ENCODE data around the gene TTLL12. TPM values are rescaled to one million over a fixed set of nuclear protein-coding genes. Genes with fewer than 3 reads are reported as not detected.

TTLL12 gene
- total and polyA plus RNA-seq, 2 donors (not counting 1 experiment from before 2014, with no cell fraction given), result 11.0 to 21.3 TPM

DNA sequence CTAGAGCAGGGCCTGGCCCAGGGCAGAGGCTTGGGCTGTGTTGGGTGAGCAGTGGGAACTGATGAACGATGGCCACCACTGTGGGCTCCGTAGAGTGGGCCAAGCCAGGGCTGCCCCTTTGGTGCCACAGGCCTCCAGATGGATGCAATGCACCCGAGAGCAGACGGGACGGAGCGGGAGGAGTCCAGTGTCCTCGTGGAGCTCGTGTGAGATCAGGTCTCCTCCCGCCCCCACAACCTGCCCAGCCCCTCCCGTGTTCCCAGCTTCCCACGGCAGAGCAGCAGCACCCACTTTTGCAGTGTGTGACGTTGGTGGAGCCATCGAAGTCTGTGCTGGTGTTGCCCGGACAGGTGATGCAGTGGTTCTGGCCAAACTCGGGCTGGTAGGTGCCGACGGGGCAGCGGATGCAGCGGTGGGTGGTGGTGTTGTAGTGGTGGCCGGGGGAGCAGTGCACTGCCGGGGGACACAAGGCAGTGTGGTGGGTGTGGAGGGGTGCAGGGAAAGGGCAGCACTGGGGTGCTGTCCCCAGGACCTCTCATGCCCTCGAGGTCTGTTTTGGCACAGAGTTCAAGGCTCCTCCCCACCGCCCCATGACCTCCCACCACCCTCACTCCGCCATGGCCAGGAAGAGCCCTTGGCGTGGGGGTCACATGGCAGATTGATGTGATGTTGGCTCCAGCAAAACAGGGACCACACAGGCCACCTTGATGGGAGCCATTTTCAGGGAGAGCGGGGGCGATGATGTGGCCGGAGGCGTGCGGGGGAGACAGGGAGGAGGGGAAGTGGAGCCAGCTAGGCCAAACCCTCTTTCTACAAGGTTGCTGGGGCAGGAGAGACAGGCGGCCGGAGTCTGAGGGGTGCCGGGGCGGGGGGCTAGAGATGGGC, 23.9 kb upstream of the TTLL12 start:
- H3K4me3 ChIP-seq (ENCODE audit: control extremely low read depth in 1 of 5, extremely low read depth in 1 of 5, insufficient read depth in 1 of 5, low read depth in 2 of 5, low read length in 4 of 5), result no peak overlapping the region

DNA sequence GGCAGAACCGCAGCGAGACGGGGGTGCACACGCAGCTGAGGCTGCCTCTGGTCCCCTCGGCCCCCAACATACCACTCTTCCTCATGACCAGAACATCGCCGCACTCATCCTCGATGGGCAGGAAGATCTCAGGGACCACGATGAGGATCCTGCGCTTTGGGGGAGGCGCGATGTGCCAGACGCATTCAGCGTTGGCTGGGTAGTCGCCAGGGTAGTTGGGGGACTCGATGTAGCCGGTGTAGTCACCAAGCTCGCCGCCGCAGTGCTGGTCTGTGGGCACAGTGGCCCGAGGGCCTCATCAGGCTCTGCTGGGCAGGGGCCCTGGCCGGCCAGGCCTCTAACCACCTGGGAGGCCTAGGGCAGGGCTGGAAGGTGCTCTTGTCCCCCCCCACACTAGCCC, 23.0 kb upstream of the TTLL12 start:
- peaks cover 6% of the 10 kb centered on the region for H3K27me3 Mint-ChIP-seq
- ChIA-PET CTCF (no interaction called here), POLR2A (interaction anchor here (0.6 kb wide), 1 partner anchor 1379 kb away, joined by 6 read pairs; no protein-coding TSS in a partner anchor)
- Histone ChIP-seq H3K9me3 (ENCODE audit: control extremely low read depth in 1 of 3, control insufficient read depth in 2 of 3, insufficient read depth in 1 of 3, low read length in 2 of 3) (no peaks in the 10 kb centered on the region), H3K9ac (ENCODE audit: low read length) (no peak overlapping the region), H3K27ac (ENCODE audit: low read length in 2 of 2) (no peak overlapping the region), H2AFZ (ENCODE audit: insufficient read depth, low read depth, low read length, poor library complexity, severe bottlenecking) (no peak overlapping the region), H3K27me3 (replicated peaks in 1 of 4; ENCODE audit: control extremely low read depth in 1 of 4, control insufficient read depth in 3 of 4, insufficient read depth in 4 of 4, low read length in 3 of 4) (peaks cover 0 to 11% (median 0%) of the 10 kb centered on the region in 4 experiments), H3K4me2 (replicated peaks; ENCODE audit: low read depth, low read length, poor library complexity, severe bottlenecking) (no peak overlapping the region), H3K79me2 (ENCODE audit: control insufficient read depth, insufficient read depth, low read length) (no peaks in the 10 kb centered on the region), H3K36me3 (replicated peaks in 1 of 2; ENCODE audit: control extremely low read depth in 1 of 2, control insufficient read depth in 1 of 2, extremely low read depth in 1 of 2, insufficient read depth in 2 of 2, low read length in 1 of 2) (no peaks in the 10 kb centered on the region), H3K4me1 (ENCODE audit: control insufficient read depth in 2 of 2, insufficient read depth in 2 of 2, low read length in 2 of 2) (peaks cover 0 to 5% of the 10 kb centered on the region in 2 donors), H4K20me1 (ENCODE audit: control insufficient read depth, insufficient read depth, low read length, poor library complexity, severe bottlenecking) (no peaks in the 10 kb centered on the region), H3K4me3 (ENCODE audit: control extremely low read depth in 1 of 5, extremely low read depth in 1 of 5, insufficient read depth in 1 of 5, low read depth in 2 of 5, low read length in 4 of 5) (no peak overlapping the region)
- 91% methylated on average over 22 of the region's 22 CpGs for WGBS (ENCODE audit: insufficient coverage)
- DNase-seq, result no peak
- no peak for ATAC-seq (ENCODE audit: low read depth)
- no peak overlapping the region for H3K4me3 Mint-ChIP-seq
- H3K4me1 Mint-ChIP-seq, result peaks cover 3% of the 10 kb centered on the region
- H3K9me3 Mint-ChIP-seq (ENCODE audit: insufficient read depth), result no peaks in the 10 kb centered on the region
- no peak overlapping the region for H3K27ac Mint-ChIP-seq
- TF ChIP-seq EZH2 (IDR thresholded peaks at IDR 0.05; ENCODE audit: borderline replicate concordance, insufficient read depth, low read depth, low read length, poor library complexity, severe bottlenecking), result no peak
- TF ChIP-seq, protein P1, sequence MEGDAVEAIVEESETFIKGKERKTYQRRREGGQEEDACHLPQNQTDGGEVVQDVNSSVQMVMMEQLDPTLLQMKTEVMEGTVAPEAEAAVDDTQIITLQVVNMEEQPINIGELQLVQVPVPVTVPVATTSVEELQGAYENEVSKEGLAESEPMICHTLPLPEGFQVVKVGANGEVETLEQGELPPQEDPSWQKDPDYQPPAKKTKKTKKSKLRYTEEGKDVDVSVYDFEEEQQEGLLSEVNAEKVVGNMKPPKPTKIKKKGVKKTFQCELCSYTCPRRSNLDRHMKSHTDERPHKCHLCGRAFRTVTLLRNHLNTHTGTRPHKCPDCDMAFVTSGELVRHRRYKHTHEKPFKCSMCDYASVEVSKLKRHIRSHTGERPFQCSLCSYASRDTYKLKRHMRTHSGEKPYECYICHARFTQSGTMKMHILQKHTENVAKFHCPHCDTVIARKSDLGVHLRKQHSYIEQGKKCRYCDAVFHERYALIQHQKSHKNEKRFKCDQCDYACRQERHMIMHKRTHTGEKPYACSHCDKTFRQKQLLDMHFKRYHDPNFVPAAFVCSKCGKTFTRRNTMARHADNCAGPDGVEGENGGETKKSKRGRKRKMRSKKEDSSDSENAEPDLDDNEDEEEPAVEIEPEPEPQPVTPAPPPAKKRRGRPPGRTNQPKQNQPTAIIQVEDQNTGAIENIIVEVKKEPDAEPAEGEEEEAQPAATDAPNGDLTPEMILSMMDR (IDR thresholded peaks at IDR 0.05), result no peak
- intact Hi-C loops (cut with micrococcal nuclease), result no loop called here

More for the DNA sequence above, 23.9 kb upstream of the TTLL12 start:
- no peak for TF ChIP-seq EZH2 (IDR thresholded peaks at IDR 0.05; ENCODE audit: borderline replicate concordance, insufficient read depth, low read depth, low read length, poor library complexity, severe bottlenecking)
- TF ChIP-seq, protein P1 (IDR thresholded peaks at IDR 0.05), result no peak
- ATAC-seq (ENCODE audit: low read depth), result no peak
- peaks cover 0 to 11% (median 0%) of the 10 kb centered on the region in 4 experiments for H3K27me3 ChIP-seq (replicated peaks in 1 of 4; ENCODE audit: control extremely low read depth in 1 of 4, control insufficient read depth in 3 of 4, insufficient read depth in 4 of 4, low read length in 3 of 4)
- no peaks in the 10 kb centered on the region for H3K36me3 ChIP-seq (replicated peaks in 1 of 2; ENCODE audit: control extremely low read depth in 1 of 2, control insufficient read depth in 1 of 2, extremely low read depth in 1 of 2, insufficient read depth in 2 of 2, low read length in 1 of 2)
- H3K4me2 ChIP-seq (replicated peaks; ENCODE audit: low read depth, low read length, poor library complexity, severe bottlenecking), result no peak overlapping the region
- no peak overlapping the region for H3K9ac ChIP-seq (ENCODE audit: low read length)
- intact Hi-C loops (cut with micrococcal nuclease), result no loop called here
- no peaks in the 10 kb centered on the region for H3K4me1 ChIP-seq (ENCODE audit: control insufficient read depth in 2 of 2, insufficient read depth in 2 of 2, low read length in 2 of 2)
- peaks cover 3% of the 10 kb centered on the region for H3K4me1 Mint-ChIP-seq
- H3K27ac Mint-ChIP-seq, result no peak overlapping the region
- no peak for DNase-seq
- CTCF ChIA-PET, result no interaction called here
- H2AFZ ChIP-seq (ENCODE audit: insufficient read depth, low read depth, low read length, poor library complexity, severe bottlenecking), result no peak overlapping the region
- WGBS (ENCODE audit: insufficient coverage), result 94% methylated on average over 29 of the region's 34 CpGs
- POLR2A ChIA-PET, result no interaction called here
- H3K27ac ChIP-seq (ENCODE audit: low read length in 2 of 2), result no peak overlapping the region
- H4K20me1 ChIP-seq (ENCODE audit: control insufficient read depth, insufficient read depth, low read length, poor library complexity, severe bottlenecking), result no peaks in the 10 kb centered on the region
- no peaks in the 10 kb centered on the region for H3K9me3 Mint-ChIP-seq (ENCODE audit: insufficient read depth)
- H3K4me3 Mint-ChIP-seq, result no peak overlapping the region
- H3K9me3 ChIP-seq (ENCODE audit: control extremely low read depth in 1 of 3, control insufficient read depth in 2 of 3, insufficient read depth in 1 of 3, low read length in 2 of 3), result no peaks in the 10 kb centered on the region
- peaks cover 14% of the 10 kb centered on the region for H3K27me3 Mint-ChIP-seq
- H3K79me2 ChIP-seq (ENCODE audit: control insufficient read depth, insufficient read depth, low read length), result no peaks in the 10 kb centered on the region

Data from B cell (primary cell).